ENCODE results near the gene CCDC181. TPM values are rescaled to one million over a fixed set of nuclear protein-coding genes. Genes with fewer than 3 reads are reported as not detected.

The CCDC181 gene
- total RNA-seq, 1 experiment from 2014 or later = 0.39 TPM

GRCh38 chr1:169462385-169462784 lies 35.1 kb upstream of the CCDC181 start:
- TF ChIP-seq POLR2AphosphoS5 (IDR thresholded peaks at IDR 0.05; ENCODE audit: low read depth, low read length) = no peak
- no peak for TF ChIP-seq REST (IDR thresholded peaks at IDR 0.05; ENCODE audit: insufficient read depth in 1 of 2, low read depth in 2 of 2, low read length in 1 of 2)
- TF ChIP-seq, protein P1, sequence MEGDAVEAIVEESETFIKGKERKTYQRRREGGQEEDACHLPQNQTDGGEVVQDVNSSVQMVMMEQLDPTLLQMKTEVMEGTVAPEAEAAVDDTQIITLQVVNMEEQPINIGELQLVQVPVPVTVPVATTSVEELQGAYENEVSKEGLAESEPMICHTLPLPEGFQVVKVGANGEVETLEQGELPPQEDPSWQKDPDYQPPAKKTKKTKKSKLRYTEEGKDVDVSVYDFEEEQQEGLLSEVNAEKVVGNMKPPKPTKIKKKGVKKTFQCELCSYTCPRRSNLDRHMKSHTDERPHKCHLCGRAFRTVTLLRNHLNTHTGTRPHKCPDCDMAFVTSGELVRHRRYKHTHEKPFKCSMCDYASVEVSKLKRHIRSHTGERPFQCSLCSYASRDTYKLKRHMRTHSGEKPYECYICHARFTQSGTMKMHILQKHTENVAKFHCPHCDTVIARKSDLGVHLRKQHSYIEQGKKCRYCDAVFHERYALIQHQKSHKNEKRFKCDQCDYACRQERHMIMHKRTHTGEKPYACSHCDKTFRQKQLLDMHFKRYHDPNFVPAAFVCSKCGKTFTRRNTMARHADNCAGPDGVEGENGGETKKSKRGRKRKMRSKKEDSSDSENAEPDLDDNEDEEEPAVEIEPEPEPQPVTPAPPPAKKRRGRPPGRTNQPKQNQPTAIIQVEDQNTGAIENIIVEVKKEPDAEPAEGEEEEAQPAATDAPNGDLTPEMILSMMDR (IDR thresholded peaks at IDR 0.05) = no peak
- TF ChIP-seq TCF7L2 (IDR thresholded peaks at IDR 0.05; ENCODE audit: low read depth, low read length) = no peak
- TF ChIP-seq SIN3A (IDR thresholded peaks at IDR 0.05; ENCODE audit: borderline replicate concordance, insufficient read depth, low read depth, low read length) = no peak
- ATAC-seq (no peak), DNase-seq (ENCODE audit: low read depth, low spot score) (no peak)
- Histone ChIP-seq H3K36me3 (ENCODE audit: control insufficient read depth, insufficient read depth, low read length) (no peaks in the 10 kb centered on the region; the same call in 1 of the 2 replicates), H3K27ac (ENCODE audit: low read length) (no peak overlapping the region), H3K27me3 (ENCODE audit: control insufficient read depth, insufficient read depth, low read length) (no peaks in the 10 kb centered on the region), H3K4me1 (ENCODE audit: control insufficient read depth, insufficient read depth, low read length) (peaks cover 12% of the 10 kb centered on the region), H3K9me3 (ENCODE audit: control insufficient read depth, insufficient read depth, low read depth, low read length) (peaks cover 8% of the 10 kb centered on the region; the same call in 1 of the 2 replicates), H3K4me3 (ENCODE audit: low read depth in 2 of 2, low read length in 2 of 2) (no peak overlapping the region)
- ChIA-PET CTCF (no interaction called here), POLR2A (no interaction called here)
- intact Hi-C loops (cut with micrococcal nuclease; ENCODE audit: unreplicated experiment) = no loop called here
- in situ Hi-C loops (cut with HindIII; ENCODE audit: low pct_unique_long_range_greater_than_20kb, low sequenced_read_pairs) = no loop called here
- no TSS peak for BruUV-seq (replicated peaks)

DNA sequence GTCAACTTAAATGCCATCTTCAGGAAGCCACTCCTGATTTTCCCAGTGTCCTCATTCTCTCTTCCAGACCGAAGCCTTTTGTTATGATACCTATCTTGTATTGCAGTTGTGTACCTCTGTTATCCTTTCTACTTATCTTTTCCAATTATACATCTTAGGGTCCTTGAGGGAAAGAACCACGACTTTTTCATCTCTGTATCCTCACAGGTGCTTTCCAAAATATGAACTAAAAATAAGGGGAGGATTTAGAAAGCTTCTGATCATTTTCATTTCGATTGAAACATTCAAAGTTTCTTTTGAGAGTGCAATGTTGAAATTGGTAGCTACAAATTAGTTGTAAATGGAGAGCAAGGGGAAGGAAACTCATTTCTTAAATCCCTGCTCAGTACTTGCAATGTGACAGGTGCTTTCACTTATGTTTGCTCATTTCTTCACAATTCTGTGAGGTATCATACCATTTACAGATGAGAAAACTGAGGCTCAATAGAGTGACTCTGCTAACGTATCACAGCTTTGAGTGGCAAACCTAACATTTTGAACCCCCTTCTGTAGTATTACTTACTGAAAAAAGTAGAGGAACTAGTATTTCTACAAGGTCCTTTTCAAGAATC lies 34.2 kb upstream of the CCDC181 start:
- in situ Hi-C loops (cut with HindIII; ENCODE audit: low pct_unique_long_range_greater_than_20kb, low sequenced_read_pairs) = no loop called here
- no TSS peak for BruUV-seq (replicated peaks)
- H3K27ac ChIP-seq (ENCODE audit: low read length) = no peak overlapping the region
- ATAC-seq (no peak), DNase-seq (ENCODE audit: low read depth, low spot score) (no peak)
- CTCF ChIA-PET = no interaction called here
- peaks cover 16% of the 10 kb centered on the region; the same call in 1 of the 2 replicates for H3K9me3 ChIP-seq (ENCODE audit: control insufficient read depth, insufficient read depth, low read depth, low read length)
- intact Hi-C loops (cut with micrococcal nuclease; ENCODE audit: unreplicated experiment) = no loop called here
- TF ChIP-seq TCF7L2 (IDR thresholded peaks at IDR 0.05; ENCODE audit: low read depth, low read length) = no peak
- TF ChIP-seq REST (IDR thresholded peaks at IDR 0.05; ENCODE audit: insufficient read depth in 1 of 2, low read depth in 2 of 2, low read length in 1 of 2) = no peak
- TF ChIP-seq, protein P1 (IDR thresholded peaks at IDR 0.05) = no peak
- no peak for TF ChIP-seq SIN3A (IDR thresholded peaks at IDR 0.05; ENCODE audit: borderline replicate concordance, insufficient read depth, low read depth, low read length)
- TF ChIP-seq POLR2AphosphoS5 (IDR thresholded peaks at IDR 0.05; ENCODE audit: low read depth, low read length) = no peak
- no peaks in the 10 kb centered on the region; the same call in 1 of the 2 replicates for H3K36me3 ChIP-seq (ENCODE audit: control insufficient read depth, insufficient read depth, low read length)
- POLR2A ChIA-PET = no interaction called here
- no peak overlapping the region for H3K4me3 ChIP-seq (ENCODE audit: low read depth in 2 of 2, low read length in 2 of 2)
- H3K27me3 ChIP-seq (ENCODE audit: control insufficient read depth, insufficient read depth, low read length) = no peaks in the 10 kb centered on the region
- peaks cover 12% of the 10 kb centered on the region for H3K4me1 ChIP-seq (ENCODE audit: control insufficient read depth, insufficient read depth, low read length)

Measured in Panc1 (cell line).